NCI-H2029 (cell line): ENCODE results near the gene WDR43.
A peak's percentile ranks its signal among the peaks of the same experiment; 100 is the strongest.

Experiments
- DNase-seq: peaks from one replicate; lab custom pipeline; 2025; lab: John Stamatoyannopoulos, UW

The WDR43 gene, protein sequence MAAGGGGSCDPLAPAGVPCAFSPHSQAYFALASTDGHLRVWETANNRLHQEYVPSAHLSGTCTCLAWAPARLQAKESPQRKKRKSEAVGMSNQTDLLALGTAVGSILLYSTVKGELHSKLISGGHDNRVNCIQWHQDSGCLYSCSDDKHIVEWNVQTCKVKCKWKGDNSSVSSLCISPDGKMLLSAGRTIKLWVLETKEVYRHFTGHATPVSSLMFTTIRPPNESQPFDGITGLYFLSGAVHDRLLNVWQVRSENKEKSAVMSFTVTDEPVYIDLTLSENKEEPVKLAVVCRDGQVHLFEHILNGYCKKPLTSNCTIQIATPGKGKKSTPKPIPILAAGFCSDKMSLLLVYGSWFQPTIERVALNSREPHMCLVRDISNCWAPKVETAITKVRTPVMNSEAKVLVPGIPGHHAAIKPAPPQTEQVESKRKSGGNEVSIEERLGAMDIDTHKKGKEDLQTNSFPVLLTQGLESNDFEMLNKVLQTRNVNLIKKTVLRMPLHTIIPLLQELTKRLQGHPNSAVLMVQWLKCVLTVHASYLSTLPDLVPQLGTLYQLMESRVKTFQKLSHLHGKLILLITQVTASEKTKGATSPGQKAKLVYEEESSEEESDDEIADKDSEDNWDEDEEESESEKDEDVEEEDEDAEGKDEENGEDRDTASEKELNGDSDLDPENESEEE

DNA sequence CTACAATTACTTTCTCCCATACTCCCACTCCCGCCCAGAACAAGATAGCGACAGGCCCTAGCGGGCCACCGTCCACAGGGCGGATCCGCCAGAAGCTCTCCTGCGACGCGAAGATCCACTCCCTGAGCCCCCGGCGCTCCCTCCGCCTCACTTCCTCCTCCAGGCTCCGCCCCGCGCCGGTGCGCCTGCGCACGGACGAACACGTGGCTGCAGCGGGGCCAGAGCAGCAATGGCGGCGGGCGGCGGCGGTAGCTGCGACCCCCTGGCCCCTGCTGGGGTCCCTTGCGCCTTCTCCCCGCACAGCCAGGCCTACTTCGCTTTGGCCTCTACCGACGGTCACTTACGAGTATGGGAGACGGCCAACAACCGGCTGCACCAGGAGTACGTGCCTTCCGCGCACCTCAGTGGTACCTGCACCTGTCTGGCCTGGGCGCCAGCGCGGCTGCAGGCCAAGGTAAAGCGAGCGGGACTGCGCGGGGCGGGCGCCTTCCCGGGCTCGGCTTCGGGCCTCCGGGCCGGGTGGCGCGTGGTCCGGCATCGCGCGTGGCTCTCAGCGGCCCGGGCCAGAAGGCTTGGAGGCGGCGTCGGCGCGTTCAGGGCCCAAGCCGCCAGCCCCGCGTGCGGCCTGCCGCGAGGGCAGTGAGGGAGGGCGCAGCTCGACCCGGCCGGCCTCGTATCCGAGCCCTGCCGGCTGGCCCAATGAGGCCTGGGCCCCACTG, at the start of gene WDR43:
TSS of gene WDR43 (plus strand) at position 198 of the 719 bp plus-strand sequence. CDS start at position 230, 32 bp downstream.
- peak; percentile 95 for DNase-seq

DNA sequence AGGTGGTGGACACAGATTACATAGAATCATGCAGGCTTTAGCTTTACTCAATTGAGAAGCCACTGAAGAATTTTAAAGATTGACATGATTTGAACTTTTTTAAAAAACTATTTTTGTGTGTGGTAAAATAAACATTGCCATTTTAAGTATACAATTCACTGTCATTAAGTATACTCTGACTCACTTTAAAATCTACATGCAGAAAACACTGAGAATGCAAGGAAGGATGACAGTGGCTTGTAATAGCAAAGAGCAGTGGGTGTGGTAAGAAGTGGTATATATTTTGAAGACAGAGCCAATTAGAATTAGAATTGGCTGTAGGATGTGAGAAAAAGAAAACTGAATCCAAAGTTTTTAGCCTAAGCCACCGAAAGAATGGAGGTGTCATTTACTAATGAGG, 39.3 kb upstream of the WDR43 start:
- DNase-seq = no peak

DNA sequence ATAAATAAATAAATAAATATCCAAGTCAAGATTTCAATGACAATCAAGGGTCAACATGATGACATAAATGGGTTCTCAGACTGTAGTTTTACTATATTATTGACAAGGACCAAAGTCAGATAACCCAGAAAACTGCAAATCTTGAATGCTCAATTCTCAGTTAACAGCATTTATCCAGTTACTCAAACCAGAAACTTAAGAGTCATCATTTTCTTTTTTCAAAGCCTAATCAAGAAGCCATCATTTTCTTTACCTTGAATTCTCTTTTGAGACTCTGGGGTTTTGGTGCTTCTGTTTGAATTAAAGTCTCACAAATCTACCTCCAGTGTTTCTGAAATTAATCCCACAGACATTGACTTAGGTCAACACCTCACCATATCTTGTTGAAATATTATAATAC, 38.5 kb upstream of the WDR43 start:
- DNase-seq = no peak

DNA sequence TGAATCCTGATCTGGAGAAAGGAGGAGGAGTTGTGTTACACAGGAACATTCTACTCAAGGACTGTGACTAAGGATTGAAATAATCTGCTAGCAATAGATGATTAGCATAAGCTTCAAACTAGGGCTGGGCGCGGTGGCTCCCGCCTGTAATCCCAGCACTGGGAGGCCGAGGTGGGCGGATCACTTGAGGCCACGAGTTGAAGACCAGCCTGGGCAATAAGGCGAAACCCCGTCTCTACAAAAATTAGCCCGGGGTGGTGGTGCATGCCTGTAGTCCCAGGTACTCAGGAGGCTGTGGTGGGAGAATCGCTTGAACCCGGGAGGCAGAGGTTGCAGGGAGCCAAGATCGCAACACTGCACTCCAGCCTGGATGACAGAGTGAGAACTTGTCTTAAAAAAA, 25.9 kb upstream of the WDR43 start:
- DNase-seq = no peak

DNA sequence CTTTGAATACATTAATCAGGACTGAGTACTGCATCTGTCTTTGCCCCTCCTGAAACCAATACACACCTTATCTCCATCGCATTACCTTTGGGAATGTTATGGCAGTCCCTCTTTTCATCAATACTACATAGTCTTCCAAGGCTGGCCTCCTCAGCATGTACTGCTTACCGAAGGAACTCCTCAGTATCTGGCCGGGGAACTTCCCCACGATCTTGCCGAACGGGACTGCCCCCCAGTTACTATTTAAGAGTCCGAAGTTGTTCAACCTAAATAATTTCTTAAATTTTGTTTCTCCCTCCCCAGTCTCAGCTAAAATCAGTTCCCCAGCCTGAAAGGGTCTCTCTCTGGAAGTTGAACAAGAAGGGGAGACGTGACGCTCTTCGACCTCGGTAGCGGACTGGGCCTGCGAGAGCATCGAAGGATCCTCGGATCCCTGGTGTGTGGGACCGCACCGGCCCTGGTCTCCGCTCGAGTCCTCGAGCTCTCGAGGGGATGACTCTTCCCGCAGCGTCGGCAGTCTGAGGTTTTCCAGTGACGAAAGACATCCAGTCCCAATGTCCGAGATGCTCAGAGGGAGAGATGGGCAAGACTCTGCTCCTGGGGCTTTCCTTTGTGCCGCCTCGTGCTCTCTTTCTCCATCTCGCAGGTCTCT, 24.8 kb upstream of the WDR43 start:
- no peak for DNase-seq

DNA sequence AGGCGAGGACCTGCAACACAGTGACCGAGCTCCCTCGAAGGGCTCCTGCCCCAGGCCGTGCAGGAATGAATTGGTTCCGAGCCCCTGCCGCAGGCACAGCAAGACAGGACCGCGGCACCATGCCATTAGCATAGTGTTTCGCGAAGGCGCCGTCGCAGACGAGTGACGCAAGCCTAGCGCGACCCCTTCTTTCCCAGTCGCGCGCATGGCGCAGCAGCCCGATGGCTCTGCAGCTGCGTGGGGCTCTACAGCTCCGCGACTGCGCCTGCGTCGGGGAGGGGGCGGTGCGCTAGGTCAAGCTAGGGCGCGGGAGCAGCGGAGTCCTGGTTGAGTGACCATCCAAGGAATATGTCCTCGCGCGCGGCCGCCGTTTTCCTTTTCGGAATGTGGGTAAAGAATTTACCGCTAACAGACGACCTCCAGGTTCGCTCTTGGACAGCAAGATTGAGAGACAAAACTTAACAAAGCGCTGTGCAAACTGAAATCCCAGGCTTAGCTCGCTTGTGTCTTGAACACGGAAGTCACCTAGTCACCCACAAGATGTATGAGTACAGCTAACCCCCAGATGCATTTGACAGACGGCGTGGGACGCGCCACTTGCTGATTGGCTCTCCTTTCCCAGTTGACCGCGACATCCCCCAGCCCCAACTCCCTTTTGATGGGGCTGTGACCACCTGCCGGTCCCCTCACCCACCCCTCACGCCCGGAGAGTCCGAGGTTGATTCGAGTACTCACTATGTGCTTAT, 24.1 kb upstream of the WDR43 start, which contains the start of gene TRMT61B:
TSS of gene TRMT61B (minus strand) at position 164 of the 746 bp plus-strand sequence. CDS start at position 132, 32 bp downstream.
- DNase-seq = peak; percentile 92

DNA sequence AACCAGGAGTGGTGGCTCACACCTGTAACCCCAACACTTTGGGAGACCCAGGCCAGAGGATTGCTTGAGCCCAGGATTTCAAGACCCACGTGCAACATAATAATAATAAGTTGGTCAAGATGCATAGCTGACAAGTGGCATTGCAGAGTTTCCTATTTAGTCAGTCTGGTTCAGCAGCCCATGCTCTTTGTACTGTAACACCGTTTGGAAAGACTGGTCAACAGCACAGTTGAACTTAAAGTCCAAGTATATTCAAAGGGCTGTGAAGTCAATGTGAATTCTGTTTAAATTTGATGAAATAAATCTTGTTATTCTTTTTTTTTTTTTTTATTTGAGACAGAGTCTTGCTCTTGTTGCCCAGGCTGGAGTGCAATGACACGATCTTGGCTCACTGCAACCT, 22.8 kb upstream of the WDR43 start:
- no peak for DNase-seq

DNA sequence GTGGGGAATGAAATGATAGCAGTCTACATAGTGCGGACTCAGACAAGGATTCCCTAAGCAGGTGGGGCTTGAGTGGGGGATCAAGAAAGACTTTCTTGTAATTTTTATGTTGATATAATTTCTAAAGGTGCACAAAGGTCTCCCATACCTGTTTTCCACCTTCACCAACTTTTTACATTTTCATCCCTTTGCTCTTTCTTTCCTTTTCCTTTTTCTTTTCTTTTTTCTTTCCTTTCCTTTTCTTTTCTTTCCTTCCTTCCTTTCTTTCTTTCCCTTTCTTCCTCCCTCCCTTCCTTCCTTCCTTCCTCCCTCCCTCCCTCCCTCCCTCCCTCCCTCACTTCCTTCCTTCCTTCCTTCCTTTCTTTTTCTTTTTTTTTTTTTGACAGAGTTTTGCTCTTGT, 14.3 kb upstream of the WDR43 start:
- no peak for DNase-seq

DNA sequence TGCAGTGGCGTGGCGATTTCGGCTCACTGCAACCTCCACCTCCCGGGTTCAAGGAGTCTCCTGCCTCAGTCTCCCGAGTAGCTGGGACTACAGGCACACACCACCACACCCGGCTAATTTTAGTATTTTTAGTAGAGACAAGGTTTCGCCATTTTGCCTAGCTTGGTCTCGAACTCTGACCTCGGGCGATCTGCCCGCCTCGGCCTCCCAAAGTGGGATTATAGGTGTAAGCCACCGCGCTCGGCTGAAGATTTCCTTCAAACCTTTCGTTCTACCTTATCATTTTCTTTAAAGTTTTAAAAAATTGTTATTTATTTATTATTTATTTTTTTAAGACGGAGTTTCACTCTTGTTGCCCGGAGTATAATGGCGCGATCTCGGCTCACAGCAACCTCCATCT, 979 bp upstream of the WDR43 start:
- DNase-seq = no peak

DNA sequence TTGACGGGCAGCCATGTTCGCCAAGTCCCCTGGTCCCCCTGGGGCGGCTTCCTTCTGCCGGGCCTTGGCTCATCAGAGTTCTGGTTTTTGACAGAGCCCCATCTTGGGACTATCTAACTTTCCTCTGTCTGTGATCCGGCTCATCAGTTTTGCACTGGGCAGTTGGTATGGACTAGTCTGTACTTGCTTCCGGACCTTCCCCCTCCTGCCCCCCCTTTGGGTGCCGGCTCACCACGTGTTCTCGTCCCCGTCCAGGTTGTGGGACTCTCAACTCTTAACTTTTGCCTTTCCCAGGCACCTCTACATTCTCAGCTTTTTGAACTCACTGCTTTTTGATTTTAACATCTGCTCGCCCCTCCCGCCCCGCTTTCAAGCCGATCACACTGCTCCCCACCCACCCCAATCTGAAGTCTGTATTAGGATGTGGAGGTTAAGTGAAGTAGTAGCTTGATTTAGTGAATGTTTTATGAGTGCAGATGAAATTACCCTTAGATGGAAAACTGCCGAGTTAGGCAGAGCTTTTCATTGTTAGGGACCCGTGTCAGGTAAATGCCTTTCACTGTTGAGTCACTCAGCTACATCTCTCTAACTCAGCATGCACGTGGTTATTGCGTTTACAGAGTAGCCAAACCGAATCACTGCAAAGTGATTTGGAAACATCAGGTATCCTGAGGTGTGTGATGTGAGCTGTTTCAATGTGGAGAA, 874 bp downstream of the WDR43 start:
- peak; percentile 5 for DNase-seq

DNA sequence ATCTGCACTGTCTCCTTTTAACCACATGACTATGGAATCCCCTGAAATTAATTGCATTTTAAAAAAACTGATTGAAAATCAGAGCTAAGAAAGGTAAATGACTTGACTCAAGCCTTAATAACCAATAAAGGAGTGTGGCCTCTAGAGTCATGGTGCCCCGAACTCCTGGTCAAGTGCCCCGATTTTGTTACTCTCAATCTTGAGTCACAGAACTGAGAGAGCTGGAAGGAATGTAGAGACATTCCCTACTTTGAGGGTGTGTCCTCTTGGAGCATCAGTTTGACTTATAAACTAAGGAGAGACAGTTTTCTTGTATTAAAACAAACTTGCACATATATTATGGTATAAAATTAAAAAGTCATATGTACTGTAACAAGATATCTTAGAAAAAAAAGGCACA, 2.4 kb downstream of the WDR43 start:
- DNase-seq = no peak

DNA sequence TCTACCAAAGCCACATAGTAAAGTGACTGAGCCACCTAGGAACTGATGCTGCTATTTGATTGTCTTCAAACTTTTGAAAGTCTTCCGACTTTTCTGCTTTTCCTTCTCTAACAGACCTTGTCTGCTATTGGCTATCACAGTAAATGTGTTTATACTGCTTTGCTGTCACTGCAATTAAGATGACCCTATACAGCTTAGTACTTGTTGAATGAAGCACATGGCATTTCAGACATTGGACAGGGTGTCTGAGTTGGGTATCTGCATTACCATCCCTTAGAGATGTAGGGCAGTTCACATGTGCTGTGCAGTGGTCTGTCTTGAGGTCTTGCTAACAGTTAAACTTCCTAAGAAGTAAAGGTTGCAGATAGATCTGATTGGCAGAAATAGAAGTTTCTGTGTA, 3.6 kb downstream of the WDR43 start:
- DNase-seq = no peak

DNA sequence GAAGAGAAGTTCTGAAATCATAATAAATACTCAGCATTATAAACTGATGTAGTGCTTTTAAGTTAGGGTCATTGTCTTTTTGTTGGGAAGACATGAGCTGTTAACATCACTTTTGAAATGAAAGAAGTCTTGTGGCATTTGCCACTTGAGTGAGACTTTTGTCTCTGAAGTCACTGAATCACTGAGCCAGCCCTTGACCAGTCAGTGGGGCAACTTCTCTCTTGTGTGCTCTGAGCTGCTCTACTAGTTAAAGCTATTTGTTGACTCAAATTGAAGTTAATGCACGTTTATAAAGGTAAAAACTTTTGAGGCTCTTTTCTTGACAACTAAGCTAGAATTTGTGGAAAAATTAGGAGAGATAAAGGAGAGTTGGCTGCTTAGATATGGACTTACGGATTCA, 6.7 kb downstream of the WDR43 start:
- no peak for DNase-seq

DNA sequence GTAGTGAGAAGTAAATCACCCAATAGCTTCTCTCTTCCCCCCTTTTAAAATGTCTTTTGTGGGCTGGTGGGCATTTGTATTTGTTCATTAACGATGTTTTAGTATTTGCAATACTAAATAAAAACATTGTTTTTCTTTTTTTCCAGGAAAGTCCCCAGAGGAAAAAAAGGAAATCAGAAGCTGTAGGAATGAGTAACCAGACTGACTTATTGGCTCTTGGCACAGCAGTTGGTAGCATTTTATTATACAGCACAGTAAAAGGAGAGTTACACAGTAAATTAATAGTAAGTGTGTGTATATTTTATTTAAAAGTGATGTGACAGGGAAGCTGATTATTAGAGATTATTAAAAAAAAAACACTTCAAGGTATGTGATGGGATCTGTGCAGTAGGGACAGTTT, 7.4 kb downstream of the WDR43 start:
- DNase-seq = no peak

DNA sequence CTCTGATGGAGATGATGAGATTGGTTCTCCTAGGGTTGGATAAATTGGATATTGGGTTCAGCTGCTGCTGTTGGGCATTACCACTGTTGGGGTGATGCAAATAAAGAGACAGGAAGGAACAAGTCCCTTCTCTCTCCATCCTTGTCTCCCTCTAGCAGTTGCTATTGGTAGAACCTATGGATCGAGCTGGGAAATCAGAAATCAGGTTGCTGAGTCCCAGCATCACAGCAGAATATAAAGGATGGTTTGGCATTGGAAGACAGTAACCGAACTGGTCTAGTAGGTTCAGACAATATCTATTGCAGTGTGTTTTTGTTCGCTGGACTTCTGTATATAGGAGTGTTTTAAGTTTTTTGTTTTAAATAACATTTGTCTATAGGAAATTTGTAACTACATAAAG, 8.1 kb downstream of the WDR43 start:
- no peak for DNase-seq

DNA sequence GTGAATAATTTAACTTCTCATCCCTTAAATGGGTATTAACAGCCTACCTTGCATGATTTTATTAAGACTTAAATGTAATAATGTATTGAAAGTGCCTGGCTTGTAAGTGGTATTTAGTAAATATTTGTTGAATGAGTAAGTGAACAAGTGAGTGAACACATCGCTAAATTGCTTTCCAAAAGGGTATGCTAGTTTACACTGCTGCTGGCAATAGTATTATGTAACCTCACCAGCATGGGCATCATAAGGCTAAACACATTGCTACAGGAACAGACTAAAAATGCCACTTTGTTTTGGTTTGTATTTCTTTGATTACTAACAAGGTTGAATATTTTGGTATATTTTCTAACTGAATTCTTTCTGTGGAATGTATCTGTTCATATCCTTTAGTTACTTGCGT, 9.8 kb downstream of the WDR43 start:
- DNase-seq = no peak

DNA sequence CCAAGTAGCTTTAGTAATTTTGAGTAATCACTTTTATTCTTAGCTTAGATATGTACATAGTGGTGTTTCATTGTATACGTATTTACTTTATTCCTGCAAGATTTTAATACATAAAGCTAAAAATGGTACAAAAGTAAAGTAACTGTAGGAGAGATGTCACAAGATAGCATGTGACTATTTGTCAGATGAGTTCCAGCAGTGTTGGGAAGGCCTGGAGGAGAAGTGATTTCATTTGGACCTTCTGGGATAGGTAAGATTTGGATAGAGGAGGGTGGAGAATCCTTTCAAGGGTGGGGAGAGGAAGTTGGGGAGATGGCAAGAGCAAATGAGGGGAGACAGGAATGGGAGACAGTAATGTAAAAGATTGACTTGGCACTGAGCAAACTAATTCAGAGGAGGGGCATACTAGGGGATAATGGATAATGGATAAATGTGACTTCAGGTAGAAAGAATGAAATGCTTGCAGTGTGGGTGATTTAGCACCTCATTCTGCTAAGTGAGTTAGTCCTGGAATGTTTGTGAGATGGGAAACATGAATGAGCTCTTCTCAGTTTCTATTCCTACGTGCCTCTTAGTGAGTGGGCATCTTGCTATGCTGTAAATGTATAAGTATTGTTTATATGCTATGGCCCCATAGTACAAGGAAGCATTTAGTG, 10.5 kb downstream of the WDR43 start:
- no peak for DNase-seq

DNA sequence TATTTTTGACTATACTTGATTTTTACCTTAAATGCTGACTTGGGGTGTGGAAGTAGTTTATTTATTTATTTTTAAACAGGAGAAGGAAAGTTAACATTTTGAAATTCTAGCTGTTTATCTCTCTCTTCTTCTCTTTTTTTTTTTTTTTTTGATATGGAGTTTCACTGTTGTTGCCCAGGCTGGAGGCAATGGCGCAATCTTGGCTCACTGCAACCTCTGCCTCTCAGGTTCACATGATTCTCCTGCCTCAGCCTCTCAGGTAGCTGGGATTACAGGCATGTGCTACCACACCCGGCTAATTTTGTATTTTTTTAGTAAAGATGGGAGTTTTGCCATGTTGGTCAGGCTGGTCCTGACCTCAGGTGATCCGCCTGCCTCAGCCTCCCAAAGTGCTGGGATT, 11.1 kb downstream of the WDR43 start:
- no peak for DNase-seq

DNA sequence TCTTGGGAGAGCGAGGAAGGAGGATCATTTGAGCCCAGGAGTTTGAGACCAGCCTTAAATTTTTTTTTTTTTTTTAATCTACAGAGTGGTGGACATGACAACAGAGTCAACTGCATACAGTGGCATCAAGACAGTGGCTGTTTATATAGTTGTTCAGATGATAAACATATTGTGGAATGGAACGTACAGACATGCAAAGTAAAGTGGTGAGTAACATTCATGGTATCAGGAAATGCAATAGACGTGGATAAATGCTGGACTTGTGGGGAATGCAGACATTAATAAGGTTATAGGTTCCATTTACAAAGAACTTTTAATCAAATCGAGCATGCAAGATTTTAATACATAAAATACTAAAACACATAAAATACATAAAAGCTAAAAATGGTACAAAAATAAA, 11.9 kb downstream of the WDR43 start:
- DNase-seq = no peak

DNA sequence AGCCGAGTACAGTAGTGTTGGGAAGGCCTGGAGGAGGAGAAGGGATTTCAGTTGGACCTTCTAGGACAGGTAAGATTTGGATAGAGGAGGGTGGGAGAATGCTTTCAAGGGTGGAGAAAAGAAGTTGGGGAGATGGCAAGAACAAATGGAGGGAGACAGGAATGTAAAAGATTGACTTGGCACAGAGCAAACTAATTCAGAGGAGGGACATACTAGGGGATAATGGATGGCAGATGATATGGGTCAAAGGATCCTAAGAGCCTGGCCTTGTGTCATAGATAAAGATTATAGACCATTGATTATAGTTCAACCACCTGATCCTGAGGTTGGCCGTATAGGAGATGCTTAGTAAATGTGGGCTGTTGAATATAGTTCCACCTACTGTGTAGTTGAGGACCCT, 12.4 kb downstream of the WDR43 start:
- DNase-seq = no peak
